Thyroid gland (tissue), 4 donors: ENCODE results near the gene P2RX4. TPM values are rescaled to one million over a fixed set of nuclear protein-coding genes. Genes with fewer than 3 reads are reported as not detected.

Experiments used
- DNase-seq, 2 donors: peaks; one replicate each; pipeline ENCODE4 v3.0.0-alpha.2; 2019
- H3K27ac ChIP-seq, 3 donors: fragments of 200-600 bp; sonication (generic); 1 replicate in 2 of 3; 2 replicates in 1 of 3; pipeline ENCODE4 v1.5.1; 2016 to 2019; ENCODE audit warnings: mild to moderate bottlenecking in 1 of 3, moderate library complexity in 1 of 3
- H3K27me3 ChIP-seq: fragments of 200-600 bp; sonication (generic); one replicate; pipeline ENCODE4 v1.5.1; 2019
- H3K36me3 ChIP-seq, 2 donors: fragments of 200-600 bp; sonication (generic); one replicate each; pipeline ENCODE4 v1.5.1; 2016 to 2019
- H3K4me1 ChIP-seq, 2 donors: fragments of 200-600 bp; sonication (generic); one replicate each; pipeline ENCODE4 v1.5.1; 2017 to 2019
- H3K4me3 ChIP-seq, 3 donors: fragments of 200-600 bp; sonication (generic); replicated peaks in 1 of 3; 1 replicate in 2 of 3; 2 replicates in 1 of 3; pipeline ENCODE4 v1.5.1; 2016; ENCODE audit warnings: mild to moderate bottlenecking in 1 of 3
- H3K9me3 ChIP-seq: fragments of 200-600 bp; sonication (generic); one replicate; pipeline ENCODE4 v1.5.1; 2017
- CTCF ChIP-seq, 6 experiments: fragments of 200-600 bp in 3 of 6; fragments of 450-650 bp in 3 of 6; sonication (generic) in 3 of 6; IDR thresholded peaks; one replicate each; pipeline ENCODE4 v1.5.1; 2016 to 2019; ENCODE audit warnings: antibody characterized with exemption in 6 of 6, mild to moderate bottlenecking in 2 of 6, inconsistent platforms in 1 of 6, moderate library complexity in 1 of 6
- POLR2A ChIP-seq, 2 donors: fragments of 450-650 bp; IDR thresholded peaks; one replicate each; pipeline ENCODE4 v1.6.1; 2017; ENCODE audit warnings: antibody characterized with exemption in 2 of 2, mild to moderate bottlenecking in 2 of 2, moderate library complexity in 1 of 2
- WGBS, 2 donors: methylation state at CpG; one replicate each; pipeline ENCODE4 v1.1.5; 2017; 5-methylcytosine and 5-hydroxymethylcytosine counted together
- intact Hi-C: fragments of 100-400 bp; cut with DNase I; formaldehyde crosslinking; loops from one replicate; pipeline ENCODE4 v1.15.1; 2023
- total RNA-seq, 4 donors: library from RNA; depleted of rRNA; stranded (reverse); fragments of >200 nt; gene quantifications; one replicate each; pipeline ENCODE4 v1.2.3, GENCODE V29; 2016

P2RX4 gene
- total RNA-seq, 4 donors from 2014 or later, result 36.8 to 87.3 (median 56.1) TPM

- DNase-seq, result no peak
- H3K36me3 ChIP-seq, result peaks cover 8 to 13% of the 10 kb centered on the region in 2 donors
- 74 to 77% methylated on average over 13 to 17 of the region's 17 CpGs for WGBS, 2 donors
- no peak for TF ChIP-seq POLR2A (IDR thresholded peaks at IDR 0.05)
- no peak for TF ChIP-seq CTCF (IDR thresholded peaks at IDR 0.05)
- no peaks in the 10 kb centered on the region for H3K9me3 ChIP-seq
- intact Hi-C loops, result no loop called here
- H3K27me3 ChIP-seq, result no peaks in the 10 kb centered on the region
- no peak overlapping the region for H3K4me3 ChIP-seq
- H3K27ac ChIP-seq, result no peak overlapping the region
- H3K4me1 ChIP-seq, result no peaks in the 10 kb centered on the region
Measured at GRCh38 chr12:121241156-121241970, 31.4 kb downstream of the P2RX4 start.

- intact Hi-C loops, result no loop called here
- Histone ChIP-seq H3K36me3 (peaks cover 18 to 33% of the 10 kb centered on the region in 2 donors), H3K4me1 (no peaks in the 10 kb centered on the region), H3K27ac (no peak overlapping the region), H3K4me3 (no peak overlapping the region), H3K27me3 (no peaks in the 10 kb centered on the region), H3K9me3 (no peaks in the 10 kb centered on the region)
- 95 to 98% methylated on average over 11 to 14 of the region's 14 CpGs for WGBS, 2 donors
- no peak for TF ChIP-seq POLR2A (IDR thresholded peaks at IDR 0.05)
- no peak for TF ChIP-seq CTCF (IDR thresholded peaks at IDR 0.05)
- no peak for DNase-seq
Measured at GRCh38 chr12:121245031-121245430, 35.1 kb downstream of the P2RX4 start.

GRCh38 chr12:121245951-121246350 is 36.0 kb downstream of the P2RX4 start:
- 82 to 86% methylated on average over 7 of the region's 7 CpGs for WGBS, 2 donors

GRCh38 chr12:121246893-121247557 is 37.1 kb downstream of the P2RX4 start:
- no peak overlapping the region for H3K4me3 ChIP-seq
- WGBS, 2 donors, result 93 to 96% methylated on average over 16 of the region's 16 CpGs
- intact Hi-C loops, result no loop called here
- no peaks in the 10 kb centered on the region for H3K4me1 ChIP-seq
- H3K27me3 ChIP-seq, result no peaks in the 10 kb centered on the region
- DNase-seq, result no peak
- no peaks in the 10 kb centered on the region for H3K9me3 ChIP-seq
- H3K27ac ChIP-seq, result no peak overlapping the region
- no peak for TF ChIP-seq POLR2A (IDR thresholded peaks at IDR 0.05)
- no peak for TF ChIP-seq CTCF (IDR thresholded peaks at IDR 0.05)
- peaks cover 21 to 45% of the 10 kb centered on the region in 2 donors for H3K36me3 ChIP-seq

More at GRCh38 chr12:121245951-121246350, 36.0 kb downstream of the P2RX4 start:
- no peaks in the 10 kb centered on the region for H3K9me3 ChIP-seq
- no peak for DNase-seq
- TF ChIP-seq POLR2A (IDR thresholded peaks at IDR 0.05) (no peak), CTCF (IDR thresholded peaks at IDR 0.05) (no peak)
- peaks cover 18 to 41% of the 10 kb centered on the region in 2 donors for H3K36me3 ChIP-seq
- H3K27ac ChIP-seq, result no peak overlapping the region
- no peak overlapping the region for H3K4me3 ChIP-seq
- intact Hi-C loops, result no loop called here
- no peaks in the 10 kb centered on the region for H3K27me3 ChIP-seq
- no peaks in the 10 kb centered on the region for H3K4me1 ChIP-seq

GRCh38 chr12:121248622-121249021 is 38.7 kb downstream of the P2RX4 start:
- WGBS, 2 donors, result 91 to 93% methylated on average over 22 of the region's 22 CpGs
- no peak for DNase-seq
- H3K27ac ChIP-seq, result no peak overlapping the region
- no peaks in the 10 kb centered on the region for H3K9me3 ChIP-seq
- TF ChIP-seq CTCF (IDR thresholded peaks at IDR 0.05), result no peak
- TF ChIP-seq POLR2A (IDR thresholded peaks at IDR 0.05), result no peak
- H3K4me1 ChIP-seq, result no peaks in the 10 kb centered on the region
- no peaks in the 10 kb centered on the region for H3K27me3 ChIP-seq
- H3K4me3 ChIP-seq, result no peak overlapping the region
- intact Hi-C loops, result no loop called here
- peaks cover 34 to 58% of the 10 kb centered on the region in 2 donors for H3K36me3 ChIP-seq
